HS-27A (cell line): Measurements from ENCODE around the gene LGALS7.
"Not testable (repeated sequence)": the region's sequence is repeated elsewhere in the genome, so short reads cannot be mapped to it uniquely, and the experiment has no call there.

Experiments used
- DNase-seq: peaks from one replicate; pipeline ENCODE4 v3.0.0-alpha.2; 2012; ENCODE audit warnings: low read depth, missing footprints

Gene LGALS7

DNA sequence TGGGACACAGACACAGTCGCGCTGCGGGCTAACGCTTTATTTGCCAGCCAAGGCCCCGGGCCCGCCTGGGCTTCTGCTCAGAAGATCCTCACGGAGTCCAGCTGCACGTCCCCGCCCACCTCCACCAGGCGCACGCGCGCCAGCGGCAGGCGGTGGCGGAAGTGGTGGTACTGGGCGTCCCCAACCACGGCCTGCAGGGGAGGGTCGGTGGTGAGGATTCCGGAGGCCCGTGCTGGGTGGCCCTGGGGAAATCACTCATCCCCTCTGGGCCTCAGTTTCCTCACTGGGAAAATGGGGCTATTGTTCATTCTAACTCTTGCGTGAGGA, 2.4 kb downstream of the LGALS7 start:
- DNase-seq: not testable (repeated sequence)

- DNase-seq: not testable (repeated sequence)
Measured at GRCh38 chr19:38770228-38770948, 2.9 kb downstream of the LGALS7 start.

DNA sequence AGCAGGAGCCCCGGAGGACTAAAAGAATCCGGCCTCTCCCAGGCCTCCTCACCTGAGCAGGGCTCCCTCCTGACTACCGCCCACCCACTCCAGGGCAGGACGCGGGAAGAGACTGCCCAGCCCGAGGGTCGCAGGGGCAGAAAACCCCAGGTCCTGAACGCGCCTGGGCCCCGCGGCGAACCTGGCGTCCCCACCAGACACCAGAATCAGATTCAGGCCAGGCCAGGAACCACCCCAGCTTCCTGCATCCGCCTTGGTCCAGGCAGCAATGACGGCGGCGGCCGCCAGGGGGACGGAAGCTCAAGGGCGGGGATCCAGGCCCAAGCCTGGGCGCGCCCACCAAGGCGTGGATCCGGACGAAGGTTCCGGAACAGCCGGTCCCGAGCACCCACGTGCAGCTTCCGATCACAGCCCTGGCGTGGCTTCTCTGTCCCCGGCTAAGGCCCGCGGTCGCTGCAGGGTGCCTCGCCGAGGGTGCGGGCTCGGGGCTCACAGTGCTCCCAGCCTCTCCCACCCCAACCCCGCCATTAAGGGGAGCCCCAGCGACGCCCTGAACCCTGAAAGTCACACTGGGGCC, 3.6 kb downstream of the LGALS7 start:
- DNase-seq: no peak

GRCh38 chr19:38766276-38767047, 6.9 kb downstream of the LGALS7 start:
- DNase-seq: no peak

GRCh38 chr19:38765214-38765613, 8.1 kb downstream of the LGALS7 start:
- DNase-seq: no peak

GRCh38 chr19:38763795-38764220, 9.5 kb downstream of the LGALS7 start:
- no peak for DNase-seq

DNA sequence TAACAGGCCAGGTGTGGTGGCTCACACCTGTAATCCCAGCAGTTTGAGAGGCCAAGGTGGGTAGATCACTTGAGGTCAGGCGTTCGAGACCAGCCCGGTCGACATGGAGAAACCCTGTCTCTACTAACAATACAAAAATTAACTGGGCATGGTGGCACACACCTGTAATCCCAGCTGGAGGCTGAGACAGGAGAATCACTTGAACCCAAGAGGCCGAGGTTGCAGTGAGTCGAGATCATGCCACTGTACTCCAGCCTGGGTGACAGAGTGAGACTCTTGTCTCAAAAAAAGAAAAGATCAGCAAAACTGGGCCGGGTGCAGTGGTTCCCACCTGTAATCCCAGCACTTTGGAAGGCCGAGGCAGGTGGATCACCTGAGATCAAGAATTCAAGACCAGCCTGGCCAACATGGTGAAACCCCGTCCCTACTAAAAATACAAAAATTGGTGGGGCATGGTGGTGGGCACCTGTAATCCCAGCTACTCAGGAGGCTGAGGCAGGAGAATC, 11.4 kb downstream of the LGALS7 start:
- DNase-seq: not testable (repeated sequence)

DNA sequence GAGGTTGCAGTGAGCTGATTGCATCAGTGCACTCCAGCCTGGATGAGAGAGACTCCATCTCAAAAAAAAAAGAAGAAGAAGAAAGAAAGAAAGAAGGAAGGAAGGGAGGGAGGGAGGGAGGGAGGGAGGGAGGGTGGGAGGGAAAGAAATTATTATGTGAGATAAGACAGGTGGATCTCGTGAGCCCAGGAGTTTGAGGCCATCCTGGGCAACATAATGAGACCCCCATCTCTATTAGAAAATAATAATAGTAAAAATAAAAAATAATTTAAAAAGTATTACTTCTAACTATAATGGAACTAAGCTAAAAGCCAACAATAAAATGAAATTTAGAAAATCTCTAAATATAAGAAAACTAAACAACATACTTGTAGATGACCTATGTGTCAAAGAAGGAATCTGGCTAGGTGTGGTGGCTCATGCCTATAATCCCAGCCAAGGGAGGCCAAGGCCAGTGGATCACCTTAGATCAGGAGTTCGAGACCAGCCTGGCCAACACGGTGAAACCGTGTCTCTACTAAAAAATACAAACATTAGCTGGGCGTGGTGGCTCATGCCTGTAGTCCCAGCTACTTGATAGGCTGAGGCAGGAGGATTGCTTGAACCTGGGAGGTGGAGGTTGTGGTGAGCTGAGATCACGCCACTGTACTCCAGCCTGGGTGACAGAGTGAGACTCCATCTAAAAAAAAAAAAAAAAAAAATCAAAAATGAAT, 12.4 kb downstream of the LGALS7 start:
- not testable (repeated sequence) for DNase-seq

GRCh38 chr19:38759590-38760003, 13.7 kb downstream of the LGALS7 start:
- DNase-seq: no peak

GRCh38 chr19:38754196-38754595, 19.1 kb downstream of the LGALS7 start:
- not testable (repeated sequence) for DNase-seq

GRCh38 chr19:38753783-38754182, 19.5 kb downstream of the LGALS7 start:
- not testable (repeated sequence) for DNase-seq

GRCh38 chr19:38745316-38745715, 28.0 kb downstream of the LGALS7 start:
- no peak for DNase-seq

DNA sequence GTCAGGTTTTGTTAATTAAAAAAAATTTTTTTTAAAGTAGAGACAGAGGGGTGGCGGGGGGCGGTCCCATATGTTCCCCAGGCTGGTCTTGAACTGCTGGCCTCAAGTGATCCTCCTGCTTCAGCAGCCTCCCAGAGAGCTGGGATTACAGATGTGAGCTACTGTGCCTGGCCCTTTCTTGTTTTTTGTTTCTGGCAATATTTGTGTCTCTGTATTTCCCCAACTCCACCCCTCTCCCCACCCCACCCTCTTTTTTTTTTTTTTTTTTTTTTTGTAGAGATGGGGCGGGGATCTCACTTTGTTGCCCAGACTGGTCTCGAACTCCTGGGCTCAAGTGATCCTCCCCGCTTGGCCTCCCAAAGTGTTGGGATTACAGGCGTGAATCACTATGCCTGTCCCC, 28.4 kb downstream of the LGALS7 start:
- DNase-seq: no peak

DNA sequence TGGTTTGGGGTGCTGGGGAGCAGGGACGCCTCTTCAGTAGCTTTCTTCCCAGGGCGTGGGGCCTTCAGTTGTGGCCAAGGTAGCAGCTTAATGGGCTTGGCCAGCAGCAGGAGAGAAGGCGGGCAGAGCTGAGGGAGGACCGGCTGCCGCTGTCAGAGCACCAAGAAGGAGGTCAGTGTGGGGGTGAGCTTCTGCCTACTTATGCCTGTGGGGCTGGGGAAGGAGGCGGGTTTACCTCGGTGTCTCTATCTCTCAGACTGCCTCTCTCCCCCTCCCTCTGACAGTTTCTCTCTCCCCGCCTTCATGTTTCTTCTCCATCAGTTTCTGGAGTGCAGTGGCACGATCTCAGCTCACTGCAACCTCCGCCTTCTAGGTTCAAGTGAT, 29.0 kb downstream of the LGALS7 start, which contains the start of gene CAPN12:
CAPN12 (minus strand) TSS at position 177 of the 384 bp plus-strand sequence. CDS start 309 bp downstream, outside the sequence.
- no peak for DNase-seq

- no peak for DNase-seq
Measured at GRCh38 chr19:38743394-38744297, 29.7 kb downstream of the LGALS7 start.

- DNase-seq: no peak
Measured at GRCh38 chr19:38742906-38743305, 30.4 kb downstream of the LGALS7 start.

GRCh38 chr19:38742296-38742695, 31.0 kb downstream of the LGALS7 start:
- no peak for DNase-seq

DNA sequence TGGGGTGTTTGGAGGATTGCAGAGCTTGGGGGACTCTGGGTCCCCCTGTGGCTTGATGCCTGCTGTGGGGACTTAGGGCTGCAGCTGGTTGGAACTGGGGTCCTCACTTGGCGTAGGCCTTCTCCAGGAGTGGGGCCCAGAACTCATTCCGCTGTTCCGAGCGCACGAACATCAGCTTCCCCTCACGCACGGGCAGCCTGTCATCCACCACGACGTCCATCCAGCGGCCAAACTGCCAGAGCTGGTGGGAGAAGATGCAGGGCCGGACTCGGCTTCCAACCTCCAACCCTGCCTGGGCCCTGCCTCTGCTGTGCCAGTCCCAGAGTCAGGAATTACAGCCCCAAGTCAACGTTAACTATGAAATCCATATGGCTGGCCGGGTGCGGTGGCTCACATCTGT, 31.6 kb downstream of the LGALS7 start:
- no peak for DNase-seq

DNA sequence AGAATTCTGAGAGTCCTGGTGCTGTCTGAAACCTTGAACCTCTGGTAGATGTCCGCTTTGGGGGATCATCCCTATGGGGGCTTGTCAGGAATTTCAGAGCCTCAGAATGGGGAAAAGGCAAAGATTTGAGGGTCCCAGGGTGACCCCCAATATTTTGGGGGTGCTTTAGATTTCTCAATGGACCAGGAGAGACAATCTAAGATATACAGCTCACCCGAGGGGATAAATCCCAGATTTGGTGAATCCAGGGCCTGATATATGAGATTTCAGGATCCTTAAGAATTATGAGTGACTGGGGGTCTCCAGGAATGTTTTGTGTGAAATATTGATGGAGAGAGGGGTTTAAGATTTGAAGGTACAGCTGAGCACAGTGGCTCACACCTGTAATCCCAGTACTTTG, 32.4 kb downstream of the LGALS7 start:
- no peak for DNase-seq

DNA sequence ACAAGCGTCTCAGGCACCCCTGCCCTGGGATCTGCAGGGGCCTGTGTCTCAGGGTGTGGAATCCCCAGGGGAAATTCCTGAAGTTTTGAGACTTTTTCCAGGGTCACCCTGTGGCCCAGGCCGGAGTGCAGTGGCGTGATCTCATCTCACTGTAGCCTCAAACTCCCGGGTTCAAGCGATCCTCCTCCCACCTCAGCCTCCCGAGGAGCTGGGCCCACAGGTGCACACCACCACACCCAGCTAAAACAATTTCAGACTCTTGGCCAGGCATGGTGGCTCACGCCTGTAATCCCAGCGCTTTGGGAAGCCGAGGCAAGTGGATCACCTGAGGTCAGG, 33.1 kb downstream of the LGALS7 start:
- no peak for DNase-seq
